ENCODE results near the gene MYO1G. TPM values are rescaled to one million over a fixed set of nuclear protein-coding genes. Genes with fewer than 3 reads are reported as not detected.
"Not testable (repeated sequence)": the region's sequence is repeated elsewhere in the genome, so short reads cannot be mapped to it uniquely, and the experiment has no call there.

MYO1G gene
- 100 to 1,000 TPM; 391 to 406 TPM for total RNA-seq

GRCh38 chr7:44978511-44979366, at the start of gene MYO1G:
Gene MYO1G, minus strand, starts transcription at chr7:44979015. Its CDS starts 54 bp downstream, at chr7:44978961.
- no peaks in the 10 kb centered on the region for H3K27me3 Mint-ChIP-seq (ENCODE audit: low read depth)
- DNase-seq = peak; percentile 97
- peak within 1 kb of the TSS; percentile 99 for H3K27ac Mint-ChIP-seq
- peak within 1 kb of the TSS; percentile 99 for H3K4me3 Mint-ChIP-seq
- H3K4me1 Mint-ChIP-seq (ENCODE audit: low read depth) = peaks cover 67% of the 10 kb centered on the region
- H3K9me3 Mint-ChIP-seq = no peaks in the 10 kb centered on the region
- peaks cover 80% of the 10 kb centered on the region for H3K36me3 Mint-ChIP-seq (ENCODE audit: low read depth)
- intact Hi-C loops (cut with micrococcal nuclease) = loop anchor here (1.0 to 5.0 kb wide), 9 partner anchors 23 to 721 kb away; partner anchors contain the start of genes H2AZ2, PURB and ZMIZ2
- CTCF ChIA-PET = interaction anchor here (0.7 to 1.3 kb wide), 3 partner anchors 11 to 158 kb away, joined by 3 to 4 read pairs (median 3); no protein-coding TSS in a partner anchor

- CTCF ChIA-PET = interaction anchor here (0.6 to 3.3 kb wide), 5 partner anchors 25 to 107 kb away, joined by 3 to 18 read pairs (median 4); no protein-coding TSS in a partner anchor
- Mint-ChIP-seq H3K9me3 (peaks cover 6% of the 10 kb centered on the region), H3K4me1 (ENCODE audit: low read depth) (peaks cover 83% of the 10 kb centered on the region), H3K27me3 (ENCODE audit: low read depth) (no peaks in the 10 kb centered on the region), H3K36me3 (ENCODE audit: low read depth) (peaks cover 43% of the 10 kb centered on the region), H3K27ac (peak overlapping the region; percentile 82), H3K4me3 (peak overlapping the region; percentile 65)
- DNase-seq = peak; percentile 49
- intact Hi-C loops (cut with micrococcal nuclease) = loop anchor here (1.0 kb wide), 2 partner anchors 27 to 49 kb away; partner anchors contain the start of gene MYO1G
These were observed 49.5 kb upstream of the MYO1G start for GRCh38 chr7:45028138-45028919.

DNA sequence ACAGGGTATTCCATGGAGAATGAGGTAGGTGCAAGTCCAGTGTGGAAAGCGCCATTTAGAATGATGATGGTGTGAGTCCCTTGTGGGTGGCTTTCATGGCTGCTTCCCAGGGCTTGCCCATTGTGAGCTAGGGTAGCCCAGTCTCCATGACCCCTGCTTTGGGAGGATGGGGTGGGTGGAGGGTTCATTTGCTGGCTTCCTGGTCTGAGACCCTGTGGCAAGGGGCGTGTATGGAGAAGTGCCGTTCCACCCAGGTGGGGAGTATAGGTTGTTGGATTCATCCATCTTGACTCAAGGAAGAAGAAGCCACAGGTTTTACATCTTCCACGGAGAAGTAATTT, 48.9 kb upstream of the MYO1G start:
- Mint-ChIP-seq H3K4me3 (peak overlapping the region; percentile 65), H3K4me1 (ENCODE audit: low read depth) (peaks cover 80% of the 10 kb centered on the region), H3K27ac (peak overlapping the region; percentile 82), H3K36me3 (ENCODE audit: low read depth) (peaks cover 43% of the 10 kb centered on the region), H3K27me3 (ENCODE audit: low read depth) (no peaks in the 10 kb centered on the region), H3K9me3 (peaks cover 6% of the 10 kb centered on the region)
- DNase-seq = no peak
- CTCF ChIA-PET = interaction anchor here (1.0 to 3.3 kb wide), 5 partner anchors 26 to 108 kb away, joined by 3 to 18 read pairs (median 3); no protein-coding TSS in a partner anchor
- intact Hi-C loops (cut with micrococcal nuclease) = loop anchor here (1.0 kb wide), 3 partner anchors 9 to 48 kb away; partner anchors contain the start of gene MYO1G

DNA sequence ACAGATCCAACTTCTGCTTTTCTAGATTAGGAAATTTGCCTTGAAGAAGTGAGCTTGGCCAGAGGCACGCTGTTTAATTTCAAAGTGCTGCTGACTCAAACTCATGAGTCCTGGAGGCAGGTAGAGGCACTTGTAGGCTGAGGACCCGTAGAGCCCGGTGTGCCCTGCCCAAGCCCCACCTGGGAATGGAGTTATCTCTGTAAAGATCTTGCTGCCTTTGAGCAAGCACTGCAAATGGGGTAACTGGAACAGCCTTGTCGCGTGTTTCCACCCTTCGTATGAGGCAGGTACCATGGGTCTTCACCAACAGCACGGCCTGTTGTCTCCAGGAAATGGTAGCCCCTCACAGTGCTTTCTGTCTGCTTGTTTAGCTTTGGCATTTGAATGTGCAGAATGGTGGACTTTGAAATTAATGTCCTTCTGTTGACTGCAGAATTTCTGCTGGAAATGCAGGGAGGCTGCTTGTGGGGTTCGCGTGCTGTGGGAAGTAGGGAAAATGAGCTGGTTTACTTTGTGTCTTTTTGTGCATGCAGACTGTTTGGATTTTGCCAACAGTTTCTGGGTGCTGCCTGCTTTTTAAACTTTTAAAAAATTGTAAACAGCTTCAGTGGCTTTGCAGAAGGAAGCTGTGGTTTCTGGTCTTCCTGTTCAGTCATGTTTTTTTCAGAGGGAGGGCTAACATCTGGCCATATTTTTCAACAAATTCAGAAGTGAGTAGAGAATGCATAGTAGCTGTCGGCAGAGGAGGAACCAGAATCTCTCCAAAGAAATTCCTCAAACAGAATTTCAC, 48.4 kb upstream of the MYO1G start:
- CTCF ChIA-PET = interaction anchor here (1.0 to 3.3 kb wide), 5 partner anchors 25 to 109 kb away, joined by 3 to 18 read pairs (median 3); no protein-coding TSS in a partner anchor
- peaks cover 6% of the 10 kb centered on the region for H3K9me3 Mint-ChIP-seq
- H3K36me3 Mint-ChIP-seq (ENCODE audit: low read depth) = peaks cover 43% of the 10 kb centered on the region
- intact Hi-C loops (cut with micrococcal nuclease) = loop anchor here (1.0 kb wide), 1 partner anchor 9 kb away; no protein-coding TSS in a partner anchor
- H3K4me3 Mint-ChIP-seq = peak overlapping the region; percentile 65
- no peaks in the 10 kb centered on the region for H3K27me3 Mint-ChIP-seq (ENCODE audit: low read depth)
- peak; percentile 29 for DNase-seq
- H3K4me1 Mint-ChIP-seq (ENCODE audit: low read depth) = peaks cover 74% of the 10 kb centered on the region
- H3K27ac Mint-ChIP-seq = peak overlapping the region; percentile 82

- DNase-seq = no peak
- Mint-ChIP-seq H3K27me3 (ENCODE audit: low read depth) (no peaks in the 10 kb centered on the region), H3K4me1 (ENCODE audit: low read depth) (peaks cover 75% of the 10 kb centered on the region)
These were observed 47.2 kb upstream of the MYO1G start for GRCh38 chr7:45026013-45026412.

DNA sequence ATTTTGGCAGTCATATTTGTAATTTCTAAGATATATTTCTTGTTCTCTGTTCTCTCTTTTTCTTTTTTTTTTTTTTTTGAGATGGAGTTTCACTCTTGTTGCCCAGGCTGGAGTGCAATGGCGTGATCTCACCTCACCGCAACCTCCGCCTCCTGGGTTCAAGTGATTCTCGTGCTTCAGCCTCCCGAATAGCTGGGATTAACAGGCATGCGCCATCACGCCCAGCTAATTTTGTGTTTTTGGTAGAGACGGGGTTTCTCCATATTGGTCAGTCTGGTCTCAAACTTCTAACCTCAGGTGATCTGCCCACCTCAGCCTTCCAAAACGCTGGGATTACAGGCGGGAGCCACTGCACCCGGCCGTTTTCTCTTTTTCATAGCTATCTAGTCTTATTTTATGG, 46.7 kb upstream of the MYO1G start:
- H3K4me3 Mint-ChIP-seq; DNase-seq; intact Hi-C loops (cut with micrococcal nuclease); H3K27me3 Mint-ChIP-seq (ENCODE audit: low read depth); H3K9me3 Mint-ChIP-seq; H3K27ac Mint-ChIP-seq: not testable (repeated sequence)
- Mint-ChIP-seq H3K4me1 (ENCODE audit: low read depth) (peaks cover 79% of the 10 kb centered on the region), H3K36me3 (ENCODE audit: low read depth) (peaks cover 41% of the 10 kb centered on the region)
- CTCF ChIA-PET = interaction anchor here (0.6 to 0.9 kb wide), 3 partner anchors 25 to 113 kb away, joined by 3 to 5 read pairs (median 4); no protein-coding TSS in a partner anchor

More at GRCh38 chr7:45026013-45026412, 47.2 kb upstream of the MYO1G start:
- H3K27ac Mint-ChIP-seq = no peak overlapping the region
- CTCF ChIA-PET = interaction anchor here (0.6 to 0.9 kb wide), 3 partner anchors 25 to 113 kb away, joined by 3 to 5 read pairs (median 4); no protein-coding TSS in a partner anchor
- H3K4me3 Mint-ChIP-seq = no peak overlapping the region
- peaks cover 41% of the 10 kb centered on the region for H3K36me3 Mint-ChIP-seq (ENCODE audit: low read depth)
- intact Hi-C loops (cut with micrococcal nuclease) = no loop called here
- H3K9me3 Mint-ChIP-seq = peaks cover 6% of the 10 kb centered on the region

- CTCF ChIA-PET = no interaction called here
- Mint-ChIP-seq H3K4me3 (no peak overlapping the region), H3K9me3 (peaks cover 6% of the 10 kb centered on the region), H3K27ac (peak overlapping the region; percentile 37), H3K36me3 (ENCODE audit: low read depth) (peaks cover 37% of the 10 kb centered on the region), H3K4me1 (ENCODE audit: low read depth) (peaks cover 74% of the 10 kb centered on the region), H3K27me3 (ENCODE audit: low read depth) (no peaks in the 10 kb centered on the region)
- DNase-seq = no peak
- intact Hi-C loops (cut with micrococcal nuclease) = no loop called here
These were observed 45.4 kb upstream of the MYO1G start for GRCh38 chr7:45024126-45024744.

- peak; percentile 46 for DNase-seq
- intact Hi-C loops (cut with micrococcal nuclease) = no loop called here
- no peaks in the 10 kb centered on the region for H3K27me3 Mint-ChIP-seq (ENCODE audit: low read depth)
- H3K4me3 Mint-ChIP-seq = no peak overlapping the region
- peaks cover 53% of the 10 kb centered on the region for H3K4me1 Mint-ChIP-seq (ENCODE audit: low read depth)
- peak overlapping the region; percentile 48 for H3K27ac Mint-ChIP-seq
- CTCF ChIA-PET = interaction anchor here (0.9 to 2.2 kb wide), 5 partner anchors 10 to 23 kb away, joined by 3 to 7 read pairs (median 4); no protein-coding TSS in a partner anchor
- peaks cover 21% of the 10 kb centered on the region for H3K36me3 Mint-ChIP-seq (ENCODE audit: low read depth)
- H3K9me3 Mint-ChIP-seq = peaks cover 6% of the 10 kb centered on the region
These were observed 42.9 kb upstream of the MYO1G start for GRCh38 chr7:45021604-45022296.

- Mint-ChIP-seq H3K4me3 (no peak overlapping the region), H3K27me3 (ENCODE audit: low read depth) (no peaks in the 10 kb centered on the region), H3K4me1 (ENCODE audit: low read depth) (peaks cover 48% of the 10 kb centered on the region), H3K9me3 (peaks cover 6% of the 10 kb centered on the region), H3K36me3 (ENCODE audit: low read depth) (peaks cover 22% of the 10 kb centered on the region), H3K27ac (no peak overlapping the region)
- intact Hi-C loops (cut with micrococcal nuclease) = no loop called here
- CTCF ChIA-PET = interaction anchor here (0.9 to 2.2 kb wide), 5 partner anchors 11 to 40 kb away, joined by 3 to 7 read pairs (median 4); no protein-coding TSS in a partner anchor
- DNase-seq = no peak
These were observed 42.1 kb upstream of the MYO1G start for GRCh38 chr7:45020915-45021314.

- Mint-ChIP-seq H3K4me1 (ENCODE audit: low read depth) (peaks cover 42% of the 10 kb centered on the region), H3K27ac (no peak overlapping the region), H3K36me3 (ENCODE audit: low read depth) (peaks cover 28% of the 10 kb centered on the region), H3K9me3 (no peaks in the 10 kb centered on the region), H3K27me3 (ENCODE audit: low read depth) (no peaks in the 10 kb centered on the region), H3K4me3 (no peak overlapping the region)
- CTCF ChIA-PET = no interaction called here
- DNase-seq = no peak
- intact Hi-C loops (cut with micrococcal nuclease) = no loop called here
These were observed 38.4 kb upstream of the MYO1G start for GRCh38 chr7:45017253-45017652.

Data from activated naive CD4-positive, alpha-beta T cell treated with anti-CD3 and anti-CD28 coated beads for 36 hours (primary cell).